K562 (cell line): ENCODE measurements around the gene MMP20. TPM values are rescaled to one million over a fixed set of nuclear protein-coding genes. Genes with fewer than 3 reads are reported as not detected.

Experiments used
- ATAC-seq: fragments of 200-7000 bp; cut with Tn5 transposase; 3 replicates; pipeline ENCODE4 v1.9.1; 2020; ENCODE audit warnings: moderate library complexity
- BruUV-seq: library from RNA; stranded (reverse); fragments of 400-500 nt; replicated peaks from 2 replicates; lab custom pipeline; 2021; lab: Mats Ljungman, UMichigan
- CTCF ChIA-PET: fragments of 300-600 bp; formaldehyde crosslinking; extraction: SDS; loops from one replicate; lab custom pipeline; 2021; ENCODE audit warnings: low intra/inter-chr PET ratio; lab: Yijun Ruan, JAX
- POLR2A ChIA-PET: fragments of 300-600, 350-650 bp; sonication (Branson Sonifier 250); formaldehyde crosslinking; extraction: SDS; loops from one replicate; lab custom pipeline; 2021; ENCODE audit warnings: antibody characterized with exemption, inconsistent platforms; lab: Yijun Ruan, JAX
- DNase-seq, 4 experiments: peaks; one replicate each; pipeline versions ENCODE4 v3.0.0 to v3.0.0-alpha.2; 2011 to 2018; ENCODE audit warnings: low spot score in 3 of 4, mixed read lengths in 3 of 4; ENCODE audit errors: extremely low read depth in 1 of 4
- FAIRE-seq: peaks from 2 replicates; lab custom pipeline; 2011; peaks lifted over from hg19 to GRCh38; lab: Jason Lieb, UNC
- H2AFZ ChIP-seq: 2 replicates; pipeline ENCODE4 v1.6.0; 2011; ENCODE audit warnings: low read depth, low read length, control low read depth, inconsistent platforms
- H3K27ac ChIP-seq: fragments of 200-600 bp; 3 replicates; pipeline ENCODE4 v1.8.0; 2011; ENCODE audit warnings: low read depth, mild to moderate bottlenecking, control low read depth, inconsistent platforms, low read length, moderate library complexity, mixed read lengths; ENCODE audit errors: extremely low read depth
- H3K27me3 ChIP-seq, 2 experiments: fragments of 300-600 bp in 1 of 2; 2 replicates in 1 of 2; 3 replicates in 1 of 2; pipeline versions ENCODE4 v1.6.0 to v1.8.0; 2011; ENCODE audit warnings: inconsistent platforms in 2 of 2, low read length in 2 of 2, mild to moderate bottlenecking in 1 of 2, mixed read lengths in 1 of 2, moderate library complexity in 1 of 2; ENCODE audit not compliant: control insufficient read depth in 2 of 2, insufficient read depth in 2 of 2
- H3K36me3 ChIP-seq: fragments of 300-600 bp; 3 replicates; pipeline ENCODE4 v1.8.0; 2011; ENCODE audit warnings: mild to moderate bottlenecking, low read length, inconsistent platforms; ENCODE audit not compliant: control insufficient read depth, insufficient read depth
- H3K4me1 ChIP-seq, 2 experiments: fragments of 200-600 bp in 1 of 2; replicated peaks in 1 of 2; 2 replicates in 1 of 2; 3 replicates in 1 of 2; pipeline versions ENCODE4 v1.5.1 to v1.8.0; 2011; ENCODE audit warnings: inconsistent platforms in 2 of 2, low read length in 2 of 2, mild to moderate bottlenecking in 1 of 2, mixed read lengths in 1 of 2, moderate library complexity in 1 of 2; ENCODE audit not compliant: control insufficient read depth in 2 of 2, insufficient read depth in 2 of 2
- H3K4me2 ChIP-seq: 2 replicates; pipeline ENCODE4 v1.6.1; 2011; ENCODE audit warnings: low read length, control low read depth, inconsistent platforms, mixed read lengths; ENCODE audit not compliant: insufficient read depth
- H3K4me3 ChIP-seq: fragments of 200-600 bp; sonication (generic), shearing (Covaris generic); 2 replicates; pipeline ENCODE4 v1.5.1; 2016; ENCODE audit warnings: control low read depth, inconsistent platforms
- H3K79me2 ChIP-seq: fragments of 200-600 bp; 3 replicates; pipeline ENCODE4 v1.8.0; 2011; ENCODE audit warnings: low read length, inconsistent platforms; ENCODE audit not compliant: control insufficient read depth, insufficient read depth
- H3K9ac ChIP-seq, 2 experiments: 2 replicates each; pipeline versions ENCODE4 v1.6.0 to v1.6.1; 2011; ENCODE audit warnings: low read depth in 2 of 2, low read length in 2 of 2, control low read depth in 1 of 2, inconsistent platforms in 1 of 2, mild to moderate bottlenecking in 1 of 2, mixed read lengths in 1 of 2; ENCODE audit not compliant: insufficient read depth in 1 of 2
- H3K9me1 ChIP-seq: one replicate; pipeline ENCODE4 v1.6.0; 2011; ENCODE audit warnings: inconsistent platforms, mild to moderate bottlenecking, low read length, moderate library complexity; ENCODE audit not compliant: control insufficient read depth, insufficient read depth
- H3K9me3 ChIP-seq: replicated peaks from 2 replicates; pipeline ENCODE4 v1.5.1; 2011; ENCODE audit warnings: low read depth, low read length, inconsistent platforms; ENCODE audit not compliant: control insufficient read depth, insufficient read depth
- H4K20me1 ChIP-seq: replicated peaks from 2 replicates; pipeline ENCODE4 v1.6.1; 2011; ENCODE audit warnings: low read length, inconsistent platforms, mixed read lengths; ENCODE audit not compliant: control insufficient read depth, insufficient read depth
- BACH1 ChIP-seq: fragments of 200-800 bp; sonication (Bioruptor generic); IDR thresholded peaks from 2 replicates; pipeline ENCODE4 v1.6.1; 2016; ENCODE audit warnings: missing genetic modification characterization, missing compliant biosample characterization
- CTCFL ChIP-seq: IDR thresholded peaks from 2 replicates; pipeline ENCODE4 v1.6.1; 2011; ENCODE audit warnings: borderline replicate concordance, low read depth, mild to moderate bottlenecking, moderate library complexity, low read length; ENCODE audit not compliant: insufficient read depth, poor library complexity, severe bottlenecking
- RAD21 ChIP-seq, 2 experiments: fragments of 250-450 bp in 1 of 2; fragments of 450-650 bp in 1 of 2; sonication (Bioruptor Pico) in 1 of 2; formaldehyde crosslinking in 1 of 2; IDR thresholded peaks in 1 of 2; conservative IDR thresholded peaks in 1 of 2; 2 replicates each; pipeline versions ENCODE4 v1.4.0 to v1.8.0; 2020 to 2022; ENCODE audit warnings: mild to moderate bottlenecking in 2 of 2, moderate library complexity in 1 of 2
- VEZF1 ChIP-seq: fragments of 200-800 bp; sonication (Bioruptor generic); IDR thresholded peaks from 2 replicates; pipeline ENCODE4 v1.6.1; 2017; ENCODE audit warnings: missing genetic modification characterization, missing compliant biosample characterization
- WGBS: fragments of 100-300 bp; shearing (Covaris generic); methylation state at CpG from one replicate; pipeline ENCODE4 v1.1.6; 2016; ENCODE audit warnings: low coverage, mixed read lengths; ENCODE audit not compliant: insufficient coverage; ENCODE audit errors: missing lambda C conversion rate; 5-methylcytosine and 5-hydroxymethylcytosine counted together
- in situ Hi-C: fragments of 300-500 bp; cut with MboI; formaldehyde crosslinking; loops from 4 replicates; pipeline ENCODE4 v1.15.0; 2018; ENCODE audit warnings: inconsistent platforms, mixed read lengths
- intact Hi-C: fragments of 100-400 bp; cut with micrococcal nuclease; formaldehyde crosslinking; loops from 2 replicates; pipeline ENCODE4 v1.14.2; 2022
- polyA plus RNA-seq, 8 experiments: library from polyadenylated mRNA; depleted of rRNA in 4 of 8; stranded (reverse) in 5 of 8; unstranded in 3 of 8; fragments of >200 nt; fragmentation: Nextera tagmentation in 2 of 8; fragmentation: Illumina TruSeq in 1 of 8; extraction: Ambion mirVana in 2 of 8; extraction: Trizol in 1 of 8; gene quantifications; 2 replicates each; pipeline versions ENCODE4 v1.2.1 to v1.2.3, GENCODE V29; 2011 to 2014; ENCODE audit warnings: inconsistent platforms in 1 of 8, missing spikeins in 1 of 8
- total RNA-seq, 7 experiments: library from RNA; depleted of rRNA in 6 of 7; stranded (reverse); fragments of >200 nt in 6 of 7; fragmentation: Illumina TruSeq in 2 of 7; extraction: Trizol in 2 of 7; gene quantifications; 2 replicates each; pipeline versions ENCODE4 v1.2.1 to v1.2.3, GENCODE V29; 2011 to 2021; ENCODE audit warnings: low replicate concordance in 1 of 7
- TF ChIP-seq, protein P1 (sequence below), 3 experiments: IDR thresholded peaks in 2 of 3; conservative IDR thresholded peaks in 1 of 3; 2 replicates each; pipeline ENCODE4 v1.5.1; 2011 to 2012; ENCODE audit warnings: low read length in 3 of 3, mild to moderate bottlenecking in 3 of 3, control low read depth in 2 of 3, improper control_type of control experiment in 1 of 3, inconsistent platforms in 1 of 3, low read depth in 1 of 3, mixed read lengths in 1 of 3, moderate library complexity in 1 of 3; ENCODE audit not compliant: insufficient read depth in 2 of 3

The MMP20 gene
- total and polyA plus RNA-seq, 9 of the 15 experiments (the other 6 are each of a cell fraction or from before 2014, with no cell fraction given), result not detected

GRCh38 chr11:102666331-102666957 is 41.3 kb upstream of the MMP20 start (continued):
- TF ChIP-seq, protein P1, sequence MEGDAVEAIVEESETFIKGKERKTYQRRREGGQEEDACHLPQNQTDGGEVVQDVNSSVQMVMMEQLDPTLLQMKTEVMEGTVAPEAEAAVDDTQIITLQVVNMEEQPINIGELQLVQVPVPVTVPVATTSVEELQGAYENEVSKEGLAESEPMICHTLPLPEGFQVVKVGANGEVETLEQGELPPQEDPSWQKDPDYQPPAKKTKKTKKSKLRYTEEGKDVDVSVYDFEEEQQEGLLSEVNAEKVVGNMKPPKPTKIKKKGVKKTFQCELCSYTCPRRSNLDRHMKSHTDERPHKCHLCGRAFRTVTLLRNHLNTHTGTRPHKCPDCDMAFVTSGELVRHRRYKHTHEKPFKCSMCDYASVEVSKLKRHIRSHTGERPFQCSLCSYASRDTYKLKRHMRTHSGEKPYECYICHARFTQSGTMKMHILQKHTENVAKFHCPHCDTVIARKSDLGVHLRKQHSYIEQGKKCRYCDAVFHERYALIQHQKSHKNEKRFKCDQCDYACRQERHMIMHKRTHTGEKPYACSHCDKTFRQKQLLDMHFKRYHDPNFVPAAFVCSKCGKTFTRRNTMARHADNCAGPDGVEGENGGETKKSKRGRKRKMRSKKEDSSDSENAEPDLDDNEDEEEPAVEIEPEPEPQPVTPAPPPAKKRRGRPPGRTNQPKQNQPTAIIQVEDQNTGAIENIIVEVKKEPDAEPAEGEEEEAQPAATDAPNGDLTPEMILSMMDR (IDR thresholded peaks at IDR 0.05 in 2 of 3, conservative IDR thresholded peaks at IDR 0.05 in 1 of 3; ENCODE audit: insufficient read depth in 2 of 3, low read depth in 1 of 3, low read length in 3 of 3), result peak; percentile 71 to 88 (median 79)

DNA sequence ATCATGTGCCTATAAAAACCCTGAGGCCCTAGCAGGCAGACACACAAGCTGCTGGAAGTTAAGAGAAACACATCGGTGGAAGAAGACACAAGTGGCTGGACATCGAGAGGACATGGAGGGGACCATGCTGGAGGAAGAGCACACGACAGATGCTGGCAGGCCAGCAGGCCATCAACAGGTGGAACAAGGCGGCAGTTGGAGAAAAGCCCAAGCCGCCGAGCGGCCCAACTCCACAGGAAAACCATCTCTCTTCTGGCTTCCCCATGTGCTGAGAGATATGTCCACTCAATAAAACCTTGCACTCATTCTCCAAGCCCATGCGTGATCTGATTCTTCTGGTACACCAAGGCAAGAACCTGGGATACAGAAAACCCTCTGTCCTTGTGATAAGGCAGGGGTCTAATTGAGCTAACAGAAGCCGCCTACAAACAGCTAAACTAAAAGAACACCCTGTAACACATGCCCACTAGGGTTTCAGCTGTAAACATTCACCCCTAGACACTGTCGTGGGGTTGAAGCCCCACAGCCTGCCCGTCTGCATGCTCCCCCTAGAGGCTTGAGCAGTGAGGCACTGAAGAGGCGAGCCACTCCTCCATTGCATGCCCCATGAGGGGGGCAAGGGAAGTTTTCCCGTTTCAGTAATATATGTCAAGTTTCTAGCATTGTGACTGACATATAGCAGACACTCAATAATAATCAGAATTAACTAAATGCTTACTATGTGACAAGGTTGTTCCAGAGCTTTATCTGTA is 39.0 kb upstream of the MMP20 start:
- Histone ChIP-seq H3K4me2 (no peak overlapping the region), H3K9me1 (no peaks in the 10 kb centered on the region), H3K27me3 (peaks cover 0 to 6% of the 10 kb centered on the region in 2 experiments; a peak in 2 of 5 replicates), H3K79me2 (no peaks in the 10 kb centered on the region), H4K20me1 (no peaks in the 10 kb centered on the region), H3K27ac (no peak overlapping the region), H3K4me1 (no peaks in the 10 kb centered on the region), H3K9ac (no peak overlapping the region), H2AFZ (peak overlapping the region; percentile 17; the same call in 1 of the 2 replicates), H3K36me3 (no peaks in the 10 kb centered on the region), H3K4me3 (no peak overlapping the region), H3K9me3 (no peaks in the 10 kb centered on the region)
- 2% methylated on average over 13 of the region's 13 CpGs for whole genome bisulfite sequencing
- FAIRE-seq (peak; percentile 55), DNase-seq (peak in 3 of 4 experiments; percentile 11 to 30 (median 13)), ATAC-seq (peak; percentile 94)
- TF ChIP-seq RAD21 (CRISPR knock-in tag; conservative IDR thresholded peaks at IDR 0.05 in 1 of 2, IDR thresholded peaks at IDR 0.05 in 1 of 2) (peak in 1 of 2 experiments; percentile 46; a peak in 3 of 4 replicates), CTCFL (peak; percentile 32), BACH1 (tag) (no peak), VEZF1 (CRISPR knock-in tag) (peak; percentile 40)
- TF ChIP-seq, protein P1 (IDR thresholded peaks at IDR 0.05 in 2 of 3, conservative IDR thresholded peaks at IDR 0.05 in 1 of 3; ENCODE audit: insufficient read depth in 2 of 3, low read depth in 1 of 3, low read length in 3 of 3), result peak; percentile 52 to 79 (median 55); a peak in 4 of 6 replicates
- intact Hi-C loops, result no loop called here
- ChIA-PET CTCF (no interaction called here), POLR2A (no interaction called here)
- no TSS peak for BruUV-seq
- in situ Hi-C loops, result no loop called here
